Mesenchymal stem cell (in vitro differentiated cells and primary cell): Measurements from ENCODE around the gene OTOL1.

ENCODE experiments used
- DNase-seq: peaks from one replicate; pipeline ENCODE4 v3.0.0-alpha.2; 2013
- H2AFZ ChIP-seq: one replicate; pipeline ENCODE4 v1.6.1; 2013; ENCODE audit warnings: low read depth, mild to moderate bottlenecking, control low read depth, inconsistent platforms, low read length, moderate library complexity
- H2AK5ac ChIP-seq: 2 replicates; pipeline ENCODE4 v1.6.1; 2013; ENCODE audit warnings: low read length, moderate library complexity, mild to moderate bottlenecking, inconsistent platforms; ENCODE audit not compliant: severe bottlenecking
- H2BK120ac ChIP-seq: one replicate; pipeline ENCODE4 v1.6.1; 2013; ENCODE audit warnings: low read depth, mild to moderate bottlenecking, inconsistent platforms, low read length, moderate library complexity
- H2BK12ac ChIP-seq, 2 experiments: one replicate each; pipeline ENCODE4 v1.6.1; 2013; ENCODE audit warnings: inconsistent platforms in 2 of 2, low read length in 2 of 2, mild to moderate bottlenecking in 2 of 2, moderate library complexity in 2 of 2, control low read depth in 1 of 2
- H2BK15ac ChIP-seq: one replicate; pipeline ENCODE4 v1.6.1; 2013; ENCODE audit warnings: mild to moderate bottlenecking, low read depth, inconsistent platforms; ENCODE audit not compliant: poor library complexity, severe bottlenecking
- H2BK5ac ChIP-seq: 2 replicates; pipeline ENCODE4 v1.6.1; 2013; ENCODE audit warnings: low read depth, mild to moderate bottlenecking, low read length, control low read depth, inconsistent platforms; ENCODE audit not compliant: poor library complexity, severe bottlenecking
- H3K14ac ChIP-seq, 2 experiments: one replicate each; pipeline ENCODE4 v1.6.1; 2013; ENCODE audit warnings: inconsistent platforms in 2 of 2, low read length in 2 of 2, control low read depth in 1 of 2, mild to moderate bottlenecking in 1 of 2, moderate library complexity in 1 of 2
- H3K18ac ChIP-seq, 2 experiments: one replicate each; pipeline ENCODE4 v1.6.1; 2013; ENCODE audit warnings: inconsistent platforms in 2 of 2, low read length in 2 of 2, control low read depth in 1 of 2, low read depth in 1 of 2, mild to moderate bottlenecking in 1 of 2
- H3K23ac ChIP-seq, 2 experiments: one replicate each; pipeline ENCODE4 v1.6.1; 2013; ENCODE audit warnings: inconsistent platforms in 2 of 2, low read length in 2 of 2, mild to moderate bottlenecking in 2 of 2, moderate library complexity in 2 of 2, control low read depth in 1 of 2
- H3K27ac ChIP-seq: 2 replicates; pipeline ENCODE4 v1.5.1; 2013; ENCODE audit warnings: mild to moderate bottlenecking, moderate library complexity, low read length, control low read depth, inconsistent platforms; ENCODE audit not compliant: poor library complexity, severe bottlenecking
- H3K27me3 ChIP-seq, 2 experiments: 2 replicates each; pipeline versions ENCODE4 v1.6.1 to v1.7.0; 2013; ENCODE audit warnings: low read length in 2 of 2, mild to moderate bottlenecking in 2 of 2, moderate library complexity in 2 of 2, control low read depth in 1 of 2, inconsistent platforms in 1 of 2; ENCODE audit not compliant: control insufficient read depth in 1 of 2, insufficient read depth in 1 of 2
- H3K36me3 ChIP-seq, 2 experiments: 2 replicates each; pipeline versions ENCODE4 v1.6.1 to v1.7.0; 2013; ENCODE audit warnings: low read length in 2 of 2, control low read depth in 1 of 2, inconsistent platforms in 1 of 2, low read depth in 1 of 2, mild to moderate bottlenecking in 1 of 2; ENCODE audit not compliant: insufficient read depth in 2 of 2, control insufficient read depth in 1 of 2
- H3K4ac ChIP-seq, 2 experiments: one replicate each; pipeline ENCODE4 v1.6.1; 2013; ENCODE audit warnings: inconsistent platforms in 2 of 2, low read length in 2 of 2, mild to moderate bottlenecking in 2 of 2, moderate library complexity in 2 of 2, control low read depth in 1 of 2, low read depth in 1 of 2
- H3K4me1 ChIP-seq: 2 replicates; pipeline ENCODE4 v1.6.1; 2013; ENCODE audit warnings: low read depth, low read length, control low read depth; ENCODE audit not compliant: control insufficient read depth, insufficient read depth
- H3K4me2 ChIP-seq: 2 replicates; pipeline ENCODE4 v1.6.1; 2013; ENCODE audit warnings: low read length, mild to moderate bottlenecking, inconsistent platforms; ENCODE audit not compliant: poor library complexity, severe bottlenecking
- H3K4me3 ChIP-seq, 2 experiments: 2 replicates each; pipeline versions ENCODE4 v1.5.1 to v1.7.0; 2013; ENCODE audit warnings: low read length in 2 of 2, mild to moderate bottlenecking in 2 of 2, control low read depth in 1 of 2, low read depth in 1 of 2; ENCODE audit not compliant: insufficient read depth in 1 of 2
- H3K79me1 ChIP-seq: replicated peaks from 2 replicates; pipeline ENCODE4 v1.6.1; 2013; ENCODE audit warnings: mild to moderate bottlenecking, control low read depth, low read length, inconsistent platforms; ENCODE audit not compliant: poor library complexity, severe bottlenecking
- H3K9ac ChIP-seq: 2 replicates; pipeline ENCODE4 v1.7.0; 2013; ENCODE audit warnings: mild to moderate bottlenecking, low read length, moderate library complexity
- H3K9me3 ChIP-seq: 2 replicates; pipeline ENCODE4 v1.7.0; 2013; ENCODE audit warnings: mild to moderate bottlenecking, low read length; ENCODE audit not compliant: control insufficient read depth
- H4K8ac ChIP-seq: one replicate; pipeline ENCODE4 v1.6.1; 2013; ENCODE audit warnings: inconsistent platforms, mild to moderate bottlenecking, low read length, moderate library complexity
- H4K91ac ChIP-seq: one replicate; pipeline ENCODE4 v1.6.1; 2013; ENCODE audit warnings: mild to moderate bottlenecking, low read length, inconsistent platforms
- WGBS: methylation state at CpG from one replicate; pipeline ENCODE4 v1.1.7; 2013; ENCODE audit warnings: mixed read lengths; 5-methylcytosine and 5-hydroxymethylcytosine counted together

The OTOL1 gene

DNA sequence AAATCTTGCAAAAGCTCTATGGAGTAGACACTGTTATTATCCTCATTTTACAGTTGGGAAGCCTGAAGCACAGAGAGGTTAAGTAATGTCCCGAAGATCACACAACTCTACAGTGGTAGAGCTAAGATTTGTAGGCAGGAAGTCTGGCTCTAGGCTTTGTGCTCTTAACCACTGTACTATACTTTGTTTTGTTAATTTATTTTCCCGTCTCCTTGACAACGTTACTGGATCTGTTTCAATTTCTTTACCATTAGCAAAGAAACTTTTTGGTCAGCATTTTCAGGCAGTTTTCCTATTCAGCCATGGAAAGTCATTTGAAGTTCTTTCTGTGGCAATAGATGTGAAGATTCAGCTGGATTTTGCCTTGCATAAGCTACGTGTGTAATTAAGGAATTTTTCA lies 51.7 kb downstream of the OTOL1 start:
- H3K27me3 ChIP-seq, result no peaks in the 10 kb centered on the region
- H3K9me3 ChIP-seq, result no peaks in the 10 kb centered on the region
- no peaks in the 10 kb centered on the region for H3K4me1 ChIP-seq
- no peak overlapping the region for H3K4me3 ChIP-seq
- DNase-seq, result peak; percentile 92
- H2BK15ac ChIP-seq, result no peak overlapping the region
- H3K18ac ChIP-seq, result no peak overlapping the region
- no peak overlapping the region for H3K23ac ChIP-seq
- no peak overlapping the region for H3K27ac ChIP-seq
- 81% methylated on average over 2 of the region's 4 CpGs for WGBS
- H3K4me2 ChIP-seq, result no peak overlapping the region
- no peak overlapping the region for H2AK5ac ChIP-seq
- H2BK12ac ChIP-seq, result no peak overlapping the region
- H3K79me1 ChIP-seq, result no peaks in the 10 kb centered on the region
- H3K14ac ChIP-seq, result no peak overlapping the region
- no peak overlapping the region for H4K91ac ChIP-seq
- no peak overlapping the region for H2BK5ac ChIP-seq
- no peak overlapping the region for H4K8ac ChIP-seq
- no peak overlapping the region for H2BK120ac ChIP-seq
- no peak overlapping the region for H2AFZ ChIP-seq
- no peak overlapping the region for H3K4ac ChIP-seq
- no peak overlapping the region for H3K9ac ChIP-seq
- no peaks in the 10 kb centered on the region for H3K36me3 ChIP-seq

DNA sequence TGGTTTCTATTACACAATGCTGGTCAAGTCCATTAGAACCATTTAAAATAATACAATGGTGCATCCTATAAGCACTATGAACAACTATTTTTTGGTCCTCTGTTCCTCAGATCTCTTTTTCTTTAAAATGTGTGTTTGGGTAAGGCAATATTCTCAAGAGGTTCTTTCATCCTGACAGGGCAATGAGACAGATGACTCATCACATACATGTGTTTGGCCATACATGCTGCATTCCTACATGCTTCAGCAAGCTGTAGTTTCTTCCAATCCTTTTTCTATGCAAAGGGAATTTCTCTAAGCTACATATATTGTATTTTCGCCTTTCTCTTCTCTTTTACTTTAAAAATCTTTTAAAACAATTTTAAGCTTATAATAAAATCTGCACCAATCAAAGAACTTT lies 52.7 kb downstream of the OTOL1 start:
- H2BK5ac ChIP-seq, result no peak overlapping the region
- H3K18ac ChIP-seq, result no peak overlapping the region
- no peak overlapping the region for H3K27ac ChIP-seq
- no peak overlapping the region for H4K8ac ChIP-seq
- H2AK5ac ChIP-seq, result no peak overlapping the region
- no peaks in the 10 kb centered on the region for H3K4me1 ChIP-seq
- H3K36me3 ChIP-seq, result no peaks in the 10 kb centered on the region
- no peak overlapping the region for H2AFZ ChIP-seq
- H3K4me2 ChIP-seq, result no peak overlapping the region
- no peak overlapping the region for H3K23ac ChIP-seq
- 97% methylated on average over 1 of the region's 1 CpG for WGBS
- peak; percentile 52 for DNase-seq
- H2BK15ac ChIP-seq, result no peak overlapping the region
- H3K9ac ChIP-seq, result no peak overlapping the region
- no peak overlapping the region for H4K91ac ChIP-seq
- H3K14ac ChIP-seq, result no peak overlapping the region
- H3K79me1 ChIP-seq, result no peaks in the 10 kb centered on the region
- no peak overlapping the region for H3K4me3 ChIP-seq
- no peak overlapping the region for H2BK12ac ChIP-seq
- no peak overlapping the region for H3K4ac ChIP-seq
- no peaks in the 10 kb centered on the region for H3K27me3 ChIP-seq
- no peak overlapping the region for H2BK120ac ChIP-seq
- H3K9me3 ChIP-seq, result no peaks in the 10 kb centered on the region

DNA sequence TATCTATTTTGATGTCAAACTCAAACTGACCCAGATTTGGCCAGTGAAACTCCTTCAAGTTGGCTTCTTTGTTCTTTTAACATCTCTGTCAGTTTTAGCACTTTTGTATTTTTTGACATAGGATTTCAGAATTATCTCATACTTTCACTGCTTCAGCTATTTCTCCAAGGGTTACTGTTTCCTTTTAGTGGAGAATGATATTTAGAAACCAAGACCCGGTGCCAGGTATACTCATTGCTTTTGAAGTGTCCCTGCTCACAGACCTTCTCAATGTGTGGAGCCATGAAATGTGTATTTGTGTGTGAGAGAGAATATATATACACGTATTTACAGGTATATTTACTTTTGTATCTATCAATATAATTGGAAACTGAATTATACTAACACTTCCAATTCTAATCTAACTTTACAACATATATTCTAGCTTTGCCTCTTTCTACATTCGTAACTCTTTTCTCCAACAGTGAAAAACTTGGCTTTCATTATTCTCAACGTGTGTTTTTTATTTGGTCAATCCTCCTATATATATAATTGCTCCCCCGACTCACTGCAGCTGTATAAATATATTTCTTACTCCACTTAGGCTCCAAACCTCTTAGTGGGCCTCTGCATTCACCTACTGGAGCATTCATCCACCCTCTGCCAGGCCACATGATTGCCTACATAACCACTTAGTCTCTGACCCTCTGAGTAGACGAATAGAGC lies 54.0 kb downstream of the OTOL1 start:
- H3K23ac ChIP-seq, result no peak overlapping the region

DNA sequence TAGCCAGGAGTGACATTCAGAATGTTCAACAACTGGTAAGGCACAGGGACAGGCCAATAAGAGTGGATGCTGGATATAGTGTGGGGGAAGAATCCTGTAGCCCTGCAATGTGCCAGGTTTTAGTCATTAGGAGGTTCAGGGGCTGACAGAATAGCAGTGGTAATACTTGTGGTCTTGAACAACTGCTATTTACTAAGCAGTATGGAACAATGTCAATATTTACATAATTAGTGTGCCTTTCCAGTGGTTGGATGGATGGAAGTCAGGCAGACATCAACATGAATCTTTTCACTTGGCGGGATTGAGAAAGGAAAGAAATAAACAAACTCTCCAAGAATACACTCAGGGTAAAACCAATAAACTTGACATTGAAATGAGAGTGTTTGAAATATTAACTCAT lies 55.1 kb downstream of the OTOL1 start:
- Histone ChIP-seq H3K4me1 (no peaks in the 10 kb centered on the region), H2BK5ac (no peak overlapping the region), H2BK120ac (no peak overlapping the region), H3K4me2 (no peak overlapping the region), H2BK15ac (no peak overlapping the region), H3K18ac (no peak overlapping the region), H4K91ac (no peak overlapping the region), H3K27ac (no peak overlapping the region), H2AK5ac (no peak overlapping the region), H3K9me3 (no peaks in the 10 kb centered on the region), H3K36me3 (no peaks in the 10 kb centered on the region), H3K27me3 (no peaks in the 10 kb centered on the region), H3K14ac (no peak overlapping the region), H3K9ac (no peak overlapping the region), H3K79me1 (no peaks in the 10 kb centered on the region), H3K23ac (no peak overlapping the region), H4K8ac (no peak overlapping the region), H3K4ac (peak overlapping the region in 1 of 2 experiments; percentile 15), H3K4me3 (no peak overlapping the region), H2BK12ac (no peak overlapping the region), H2AFZ (no peak overlapping the region)
- DNase-seq, result peak; percentile 40
- WGBS, result no CpG with 5 or more reads among the region's 1 CpG

More for the DNA sequence above, 54.0 kb downstream of the OTOL1 start:
- H3K18ac ChIP-seq, result no peak overlapping the region
- H2BK5ac ChIP-seq, result no peak overlapping the region
- H3K4me2 ChIP-seq, result no peak overlapping the region
- no peak overlapping the region for H3K27ac ChIP-seq
- no peak overlapping the region for H4K91ac ChIP-seq
- no peak overlapping the region for H3K4me3 ChIP-seq
- H3K9me3 ChIP-seq, result no peaks in the 10 kb centered on the region
- no peak overlapping the region for H2BK120ac ChIP-seq
- H3K27me3 ChIP-seq, result no peaks in the 10 kb centered on the region
- H2AK5ac ChIP-seq, result no peak overlapping the region
- DNase-seq, result no peak
- no peaks in the 10 kb centered on the region for H3K79me1 ChIP-seq
- H2BK15ac ChIP-seq, result no peak overlapping the region
- WGBS, result 89% methylated on average over 4 of the region's 6 CpGs
- H2BK12ac ChIP-seq, result no peak overlapping the region
- H3K4me1 ChIP-seq, result no peaks in the 10 kb centered on the region
- no peaks in the 10 kb centered on the region for H3K36me3 ChIP-seq
- H3K14ac ChIP-seq, result no peak overlapping the region
- H3K4ac ChIP-seq, result no peak overlapping the region
- no peak overlapping the region for H3K9ac ChIP-seq
- H4K8ac ChIP-seq, result no peak overlapping the region
- no peak overlapping the region for H2AFZ ChIP-seq
